ENCODE results near the gene ACTRT2.

Gene ACTRT2

GRCh38 chr1:3055051-3055450, 33.8 kb downstream of the ACTRT2 start:
- DNase-seq: no peak

DNA sequence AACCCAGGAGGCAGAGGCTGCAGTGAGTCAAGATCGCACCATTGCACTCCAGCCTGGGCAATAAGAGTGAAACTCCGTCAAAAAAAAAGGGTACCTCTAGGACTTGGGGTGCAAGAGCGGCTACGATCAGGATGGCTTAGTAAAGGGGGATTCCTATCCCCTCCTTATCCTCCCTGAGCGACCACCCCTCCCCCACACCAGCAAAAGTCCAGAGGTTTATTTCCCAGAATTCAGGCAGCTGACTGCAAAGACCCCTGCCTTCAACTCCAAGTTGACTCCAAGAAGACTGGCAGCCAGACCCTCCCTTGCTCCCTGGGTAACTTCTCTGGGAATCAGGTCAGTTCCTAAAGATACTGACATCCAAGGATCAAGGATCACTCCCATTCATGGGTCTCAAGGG, 35.4 kb downstream of the ACTRT2 start:
- DNase-seq: no peak

GRCh38 chr1:3058263-3059030, 37.2 kb downstream of the ACTRT2 start:
- no peak for DNase-seq

DNA sequence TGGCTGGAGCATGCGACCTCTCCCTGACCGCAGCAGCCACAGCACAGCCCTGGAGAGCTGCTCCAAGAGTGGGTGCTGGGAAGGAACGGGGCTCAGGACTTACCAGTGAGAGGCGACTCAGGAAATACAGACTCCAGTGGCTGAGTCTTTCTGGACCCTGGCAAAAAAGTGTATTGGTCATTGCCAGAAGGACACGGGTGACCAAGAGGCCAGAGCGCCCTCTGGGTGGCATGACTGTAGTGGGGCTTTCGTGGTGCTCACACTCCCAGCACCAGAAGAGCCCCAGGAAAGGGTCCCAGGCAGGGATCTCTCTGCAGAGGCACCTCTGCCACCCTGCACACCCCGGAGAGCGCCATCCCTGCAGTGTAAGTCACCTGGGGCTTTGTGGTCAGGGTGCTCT, 38.9 kb downstream of the ACTRT2 start:
- DNase-seq: no peak

DNA sequence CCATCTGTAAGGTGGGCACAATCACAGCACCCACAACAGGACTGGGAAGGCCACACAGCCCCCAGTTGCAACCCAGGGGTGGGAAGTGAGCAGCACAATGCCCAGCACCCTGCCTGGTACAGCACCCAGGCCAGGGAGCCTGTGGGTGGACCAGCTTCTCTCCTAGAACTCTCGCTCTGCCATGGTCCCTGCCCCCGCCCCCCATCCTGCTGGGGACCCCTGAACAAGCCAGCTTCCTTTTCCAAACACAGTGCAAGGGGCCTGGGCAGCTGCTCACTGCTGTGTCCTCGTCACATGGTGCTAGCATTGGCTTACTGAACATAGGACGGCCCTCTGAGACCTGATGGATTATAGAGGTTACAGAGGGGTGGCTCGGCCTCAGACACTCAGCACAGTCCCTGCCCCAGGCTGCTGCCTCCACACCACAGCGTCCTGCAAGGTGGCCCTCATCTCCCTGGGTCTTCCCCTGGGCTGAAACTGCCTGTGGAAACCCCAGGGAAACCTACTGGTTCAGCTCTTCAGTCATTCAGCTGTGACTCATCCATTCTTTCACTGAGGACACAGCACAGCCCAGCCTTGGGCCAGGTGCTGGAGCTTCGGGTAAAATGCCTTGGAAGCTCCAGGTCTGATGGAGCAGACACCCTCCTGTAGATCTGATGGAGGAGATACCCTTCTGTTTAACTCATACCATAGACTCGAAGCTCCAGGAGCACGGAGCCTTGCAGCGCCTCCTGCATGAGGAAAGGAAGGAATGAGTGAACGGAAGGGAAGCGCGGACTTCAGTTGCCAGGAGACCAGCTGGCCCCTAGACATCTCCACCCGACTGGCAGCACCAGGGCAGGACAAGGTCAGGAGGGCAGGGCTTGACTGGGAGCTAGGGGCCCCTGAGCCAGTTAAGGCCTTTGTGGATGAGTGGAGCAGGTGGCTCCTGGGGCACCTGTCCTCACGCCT, 39.6 kb downstream of the ACTRT2 start:
- no peak for DNase-seq

DNA sequence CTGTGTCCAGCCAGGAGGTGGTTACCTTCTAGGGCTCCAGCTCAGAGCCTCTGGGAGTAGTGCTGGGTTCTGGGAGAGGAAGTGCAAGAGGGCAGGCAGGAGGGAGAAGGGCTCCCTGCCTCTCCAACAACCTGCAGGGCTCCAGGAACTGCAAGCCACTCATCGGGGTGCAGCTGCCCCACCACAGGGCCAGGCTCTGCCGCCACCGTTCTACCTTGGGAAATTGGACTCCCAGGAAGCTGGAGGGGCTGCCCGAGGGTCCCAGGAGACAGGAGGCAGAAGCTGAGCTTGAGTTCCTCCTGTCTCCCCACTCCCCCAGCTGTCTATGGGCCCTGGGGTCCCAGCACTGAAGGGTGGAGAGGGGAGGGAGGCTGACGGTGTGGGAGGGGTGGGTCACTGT, 40.3 kb downstream of the ACTRT2 start:
- DNase-seq: no peak

GRCh38 chr1:3061981-3062615, 40.8 kb downstream of the ACTRT2 start:
- no peak for DNase-seq

DNA sequence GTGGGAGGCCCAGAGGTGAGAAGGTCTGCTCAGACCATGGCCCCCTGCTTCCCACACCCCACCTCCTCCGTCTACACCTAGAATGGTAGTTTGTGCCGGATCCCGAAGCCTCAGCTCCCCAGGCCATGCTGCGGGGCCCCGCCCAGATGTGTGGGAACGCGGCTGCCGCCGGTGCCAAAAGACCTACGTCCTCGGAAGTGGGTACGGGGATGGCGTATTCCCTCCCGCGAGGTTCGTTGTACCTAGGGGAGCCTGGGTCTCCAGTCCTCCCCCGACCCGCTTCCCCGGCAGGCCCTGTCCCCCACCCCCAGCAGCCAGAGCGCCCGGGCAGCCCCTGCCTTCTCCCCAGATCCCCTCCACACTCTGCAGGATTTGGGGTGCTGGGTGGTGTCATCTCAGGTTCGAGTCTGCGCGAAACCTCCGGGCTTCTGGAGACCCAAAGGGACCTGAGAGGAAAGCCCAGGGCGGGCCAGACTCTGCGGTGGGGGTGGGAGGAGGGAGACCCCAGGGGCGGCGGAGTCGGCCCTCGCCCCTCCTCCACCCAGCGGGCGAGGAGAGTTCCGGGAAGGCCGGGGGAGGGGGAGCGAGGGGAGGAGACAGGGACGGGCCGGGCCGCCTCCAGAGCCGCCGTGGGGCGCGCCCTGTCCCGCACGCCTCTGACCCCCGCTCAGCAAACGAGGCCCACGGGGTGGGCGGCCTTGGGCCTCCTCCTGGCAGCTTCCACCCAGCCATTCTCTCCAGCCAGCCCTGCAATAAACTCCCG, 41.5 kb downstream of the ACTRT2 start:
- DNase-seq: no peak

DNA sequence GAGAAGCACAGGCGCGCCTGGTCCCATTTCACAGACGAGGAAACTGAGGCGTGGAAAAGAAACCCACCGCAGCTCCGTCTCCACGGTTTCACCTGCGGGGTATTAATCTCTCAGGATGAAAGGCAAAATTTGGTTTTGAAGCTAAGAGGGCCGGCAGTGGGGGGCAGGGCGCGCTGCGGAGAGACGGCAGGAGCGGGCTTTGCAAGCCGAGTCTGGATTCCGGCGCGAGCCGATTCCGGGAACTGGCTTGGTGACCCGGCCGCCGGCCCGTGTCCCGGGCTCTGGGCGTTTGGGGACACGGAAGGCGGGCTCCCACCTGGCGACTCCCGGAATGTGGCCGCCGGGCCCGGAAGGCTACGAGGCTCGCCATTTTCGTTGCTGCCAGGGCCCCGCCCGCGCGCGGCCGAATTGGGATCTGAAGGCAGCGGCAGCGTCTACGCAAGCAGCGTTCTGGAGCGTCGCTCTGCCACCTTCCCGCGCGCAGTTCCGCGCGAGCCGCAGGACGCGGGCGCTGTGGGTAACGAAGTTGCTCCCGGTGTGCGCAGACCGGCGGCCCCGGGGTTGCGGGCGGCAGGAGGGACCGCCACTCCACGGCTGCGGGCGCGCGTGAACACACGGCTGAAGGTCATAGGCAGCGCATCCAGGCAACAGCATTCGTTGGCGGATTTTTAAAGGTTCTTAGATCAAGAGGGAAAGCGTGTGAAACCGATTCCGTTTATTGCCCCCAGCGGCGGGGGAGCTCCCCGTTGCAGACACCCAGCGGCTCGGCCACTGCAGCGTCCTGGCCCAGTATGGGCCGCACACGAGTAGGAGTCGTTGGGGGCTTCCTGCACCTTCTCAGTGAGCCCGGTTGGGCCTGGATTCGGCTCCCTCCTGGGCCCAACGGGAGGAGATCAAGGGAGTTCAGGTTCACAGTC, 42.4 kb downstream of the ACTRT2 start:
- DNase-seq: no peak

- no peak for DNase-seq
Measured at GRCh38 chr1:3064296-3064850, 43.1 kb downstream of the ACTRT2 start.

- no peak for DNase-seq
Measured at GRCh38 chr1:3064901-3065300, 43.6 kb downstream of the ACTRT2 start.

GRCh38 chr1:3065396-3065795, 44.1 kb downstream of the ACTRT2 start:
- no peak for DNase-seq

- DNase-seq: no peak
Measured at GRCh38 chr1:3065797-3066196, 44.5 kb downstream of the ACTRT2 start.

GRCh38 chr1:3066250-3066711, 45.0 kb downstream of the ACTRT2 start:
- DNase-seq: no peak

GRCh38 chr1:3066826-3067225, 45.6 kb downstream of the ACTRT2 start:
- no peak for DNase-seq

- DNase-seq: no peak
Measured at GRCh38 chr1:3067301-3067670, 46.0 kb downstream of the ACTRT2 start.

DNA sequence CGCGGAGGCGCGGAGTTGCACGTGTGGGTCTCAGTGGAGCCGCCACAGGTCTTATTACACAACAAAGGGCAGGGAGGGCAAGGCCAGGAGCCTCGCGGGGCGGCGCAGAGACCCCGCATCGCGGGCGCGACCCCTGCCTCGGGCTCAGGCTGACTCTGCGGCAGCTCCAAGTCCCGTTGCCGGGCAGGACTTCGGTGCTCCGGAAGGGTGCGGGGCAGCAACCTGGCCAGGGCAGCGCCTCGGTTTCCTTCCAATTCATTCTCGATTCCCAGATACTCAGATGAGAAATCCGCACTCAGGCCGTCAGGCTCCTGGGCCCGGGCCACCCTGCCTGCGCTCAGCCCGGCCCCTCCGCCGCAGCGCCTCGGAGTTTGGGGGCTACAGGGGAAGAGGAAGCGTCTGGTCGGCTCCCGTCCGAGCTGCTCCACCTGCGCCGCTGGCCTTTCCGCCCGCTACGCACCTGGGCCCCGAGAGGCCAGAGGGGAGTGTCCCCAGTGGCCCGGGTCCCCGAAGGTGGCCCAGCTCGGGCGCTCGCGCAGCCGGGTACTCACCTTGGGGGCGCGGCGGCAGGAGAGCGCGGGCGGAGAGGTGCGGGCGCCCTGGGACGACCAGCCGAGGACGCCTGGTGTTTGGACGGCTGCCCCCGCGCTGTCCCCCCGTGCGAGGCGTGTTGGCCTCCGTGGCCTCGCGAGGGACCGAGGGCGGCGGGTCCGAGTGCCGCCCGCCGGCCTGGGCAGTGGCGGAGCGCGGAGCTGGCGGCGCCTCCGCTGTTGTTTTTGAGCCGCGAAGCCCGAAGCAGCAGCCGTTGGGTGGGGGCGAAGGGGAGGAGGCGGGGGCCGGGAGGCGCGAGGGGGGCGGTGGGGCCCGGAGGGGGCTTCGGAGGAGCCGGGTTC, 46.6 kb downstream of the ACTRT2 start:
- no peak for DNase-seq

DNA sequence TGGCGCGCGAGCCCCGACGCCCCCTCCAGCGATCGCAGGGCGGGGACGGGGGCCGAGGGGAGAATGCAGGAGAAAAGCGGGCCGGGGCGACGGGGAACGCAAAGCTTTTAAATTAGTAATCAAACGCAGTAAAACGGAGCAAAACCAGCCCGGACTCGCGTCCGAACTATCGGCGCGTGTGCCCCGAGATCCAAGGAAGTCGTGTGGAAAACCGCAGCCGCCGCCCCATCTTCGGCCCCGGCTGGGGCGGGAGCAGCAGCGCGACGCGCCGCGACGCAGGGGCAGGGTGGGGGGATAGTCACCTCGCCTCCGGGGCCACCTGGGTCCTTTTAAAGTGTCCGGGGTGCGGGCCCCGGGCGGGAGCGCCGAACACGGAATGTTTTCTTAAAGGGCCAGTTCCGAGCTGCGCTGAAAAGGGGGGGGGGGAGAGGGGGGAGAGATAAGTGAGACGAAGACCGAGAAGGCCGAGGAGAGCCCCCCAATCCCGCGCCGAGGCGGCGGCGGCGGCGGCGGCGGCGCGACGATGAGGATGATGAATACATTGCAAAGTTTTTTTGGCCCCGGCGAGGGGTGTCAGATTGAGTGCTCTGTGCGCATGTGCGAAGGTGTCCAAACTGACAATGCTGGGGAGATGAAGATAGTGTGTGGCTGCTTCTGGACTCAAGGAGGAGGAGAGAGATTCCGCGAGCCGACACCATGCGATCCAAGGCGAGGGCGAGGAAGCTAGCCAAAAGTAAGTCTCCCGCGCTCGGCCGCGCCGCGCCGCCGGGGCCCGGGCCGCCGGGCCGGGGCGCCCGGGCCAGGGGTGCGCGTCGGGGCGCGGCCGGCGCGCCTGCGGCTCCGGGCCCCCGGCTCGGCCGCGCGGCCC, 47.5 kb downstream of the ACTRT2 start, which contains the start of gene PRDM16:
Gene PRDM16 (plus strand): TSS at position 640 of the 868 bp plus-strand sequence. CDS start 57 bp downstream, at position 697.
- peak; percentile 3 for DNase-seq

Data from CD4-positive, alpha-beta T cell treated with Interleukin-21 for 1 hour (primary cell).